Measurements from ENCODE around the gene HOXA11. TPM values are rescaled to one million over a fixed set of nuclear protein-coding genes. Genes with fewer than 3 reads are reported as not detected.

The HOXA11 gene
- total RNA-seq, 1 experiment from 2014 or later, result 3.7 TPM

DNA sequence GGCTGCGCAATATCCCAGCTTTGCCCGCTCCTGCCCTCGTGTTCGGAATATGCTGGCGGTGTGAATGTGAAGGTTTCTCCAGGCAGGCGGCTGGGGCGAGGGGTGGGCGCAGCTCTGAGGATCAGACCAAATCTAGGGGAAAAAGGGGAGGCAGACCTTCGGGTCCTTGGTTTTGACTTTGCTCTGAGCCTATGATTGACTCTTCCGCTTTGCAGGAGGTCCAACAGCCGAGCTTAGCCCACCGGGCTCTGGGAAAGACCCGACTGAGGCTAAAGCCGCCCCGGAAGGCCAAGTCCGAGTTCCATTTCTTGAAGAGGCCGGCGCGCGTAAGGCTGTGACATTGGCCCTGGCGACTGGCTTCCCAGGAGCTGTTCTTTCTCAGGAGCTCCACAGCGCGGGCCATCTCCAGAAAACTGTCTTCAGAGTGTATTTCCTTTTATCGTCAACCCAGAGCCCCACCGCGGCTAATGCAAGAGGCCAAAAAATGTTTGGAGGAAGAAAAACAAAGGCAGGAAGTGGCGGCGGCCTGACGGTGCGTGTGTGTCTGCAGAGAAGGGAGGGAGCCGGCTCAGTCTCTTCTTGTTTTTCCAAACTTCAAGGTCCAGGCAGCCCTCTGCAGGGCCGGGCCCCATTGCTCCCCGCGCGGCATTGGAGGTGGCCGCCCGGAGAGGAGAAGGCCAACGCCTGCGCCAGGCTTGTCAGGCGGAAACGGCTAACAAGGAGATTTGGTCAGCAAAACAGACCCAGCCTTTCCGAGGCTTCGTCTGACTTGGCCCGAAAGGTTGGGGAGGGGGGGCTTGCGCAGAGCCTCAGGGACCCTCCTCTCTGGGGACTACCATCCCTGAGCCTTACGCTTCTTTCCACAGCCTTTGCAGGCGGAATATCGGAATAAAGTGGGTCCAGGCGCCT is 3.6 kb upstream of the HOXA11 start:
- no peak for DNase-seq
- no peaks in the 10 kb centered on the region for H3K9me3 ChIP-seq
- H3K4me3 ChIP-seq, result no peak overlapping the region
- no peaks in the 10 kb centered on the region for H3K36me3 ChIP-seq
- H3K27me3 ChIP-seq, result no peaks in the 10 kb centered on the region

- H3K4me3 ChIP-seq, result no peak overlapping the region
- H3K9me3 ChIP-seq, result no peaks in the 10 kb centered on the region
- no peaks in the 10 kb centered on the region for H3K36me3 ChIP-seq
- no peaks in the 10 kb centered on the region for H3K27me3 ChIP-seq
- no peak for DNase-seq
Observed at GRCh38 chr7:27187475-27188385, 2.7 kb upstream of the HOXA11 start.

DNA sequence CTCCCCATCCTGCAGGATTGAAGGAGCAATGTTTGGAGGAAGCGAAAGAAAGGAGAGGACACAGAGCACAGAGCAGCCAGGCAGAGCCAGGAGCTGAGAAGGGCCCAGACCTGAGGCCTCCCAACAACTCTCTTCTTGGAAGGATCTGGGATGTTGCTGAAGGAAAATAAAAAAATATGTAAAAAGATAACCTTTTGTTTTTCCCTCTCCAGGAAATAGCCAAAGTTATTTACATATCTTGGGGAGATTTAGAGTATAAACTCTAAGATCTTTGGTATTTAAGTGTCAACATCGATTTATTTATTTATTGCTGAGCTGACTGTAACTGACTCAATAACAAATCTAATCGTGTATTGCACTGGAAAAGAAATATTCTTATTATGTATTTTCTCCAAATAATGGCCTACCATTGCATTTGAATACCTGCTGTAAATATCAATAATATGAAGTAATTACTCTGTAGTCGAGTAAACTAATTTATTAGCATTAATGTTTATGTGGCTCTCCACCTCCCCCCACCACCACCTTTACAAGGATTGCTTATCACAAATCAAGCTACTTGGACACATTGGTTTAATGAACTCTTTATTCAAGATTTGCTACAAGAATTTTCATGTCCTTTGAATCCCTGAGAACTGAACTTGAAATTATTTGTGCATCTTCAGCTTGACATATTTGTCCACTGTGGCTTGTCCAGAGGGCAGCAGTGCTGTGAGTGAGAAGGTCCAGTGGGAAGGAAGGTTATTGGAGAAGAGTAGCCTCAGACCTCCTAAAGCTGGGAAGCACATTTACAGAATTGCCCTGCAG is 1.8 kb upstream of the HOXA11 start:
- Histone ChIP-seq H3K4me3 (no peak overlapping the region), H3K27me3 (no peaks in the 10 kb centered on the region), H3K9me3 (no peaks in the 10 kb centered on the region), H3K36me3 (no peaks in the 10 kb centered on the region)
- DNase-seq, result no peak

- Histone ChIP-seq H3K9me3 (no peaks in the 10 kb centered on the region), H3K36me3 (no peaks in the 10 kb centered on the region), H3K4me3 (no peak overlapping the region), H3K27me3 (no peaks in the 10 kb centered on the region)
- DNase-seq, result no peak
Observed at GRCh38 chr7:27185854-27186667, 1.0 kb upstream of the HOXA11 start.

GRCh38 chr7:27184337-27185012 is 557 bp downstream of the HOXA11 start:
- H3K4me3 ChIP-seq, result peak overlapping the region; percentile 51
- peak; percentile 60 for DNase-seq
- H3K36me3 ChIP-seq, result no peaks in the 10 kb centered on the region
- no peaks in the 10 kb centered on the region for H3K27me3 ChIP-seq
- H3K9me3 ChIP-seq, result no peaks in the 10 kb centered on the region

DNA sequence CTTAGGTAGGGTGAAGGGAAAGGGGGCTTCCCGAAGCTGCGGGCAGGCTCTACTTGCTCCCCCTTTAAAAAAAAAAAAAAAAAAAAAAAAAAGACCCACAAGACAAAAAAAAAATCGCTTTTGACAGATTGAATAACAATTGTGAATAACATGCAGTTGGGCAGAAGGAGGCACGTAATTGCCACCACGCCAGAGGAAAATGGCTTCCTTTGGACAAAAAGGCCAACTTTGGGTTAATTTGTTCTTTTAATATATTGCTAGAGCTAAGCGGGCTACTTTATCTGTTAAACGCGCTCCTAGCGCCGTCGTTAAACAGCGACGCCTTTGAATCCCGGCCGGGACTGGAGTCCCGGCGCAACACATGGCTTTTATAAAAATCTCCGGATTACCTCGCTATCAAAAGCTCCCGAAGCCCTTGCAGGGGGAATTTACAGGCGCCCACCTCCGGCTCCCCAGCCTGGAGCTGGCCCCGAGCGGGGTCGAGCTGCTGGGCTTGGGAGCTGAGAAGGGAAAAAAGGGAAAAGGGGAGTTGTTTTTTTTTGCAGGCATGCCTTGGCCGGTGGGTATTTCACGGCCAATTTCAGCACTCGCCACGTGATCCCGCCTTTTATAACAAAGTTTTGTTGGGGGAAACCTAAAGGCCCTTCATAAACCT is 1.2 kb downstream of the HOXA11 start:
- no peak for DNase-seq
- Histone ChIP-seq H3K4me3 (peak overlapping the region; percentile 51), H3K9me3 (no peaks in the 10 kb centered on the region), H3K27me3 (no peaks in the 10 kb centered on the region), H3K36me3 (no peaks in the 10 kb centered on the region)

- peak overlapping the region; percentile 51 for H3K4me3 ChIP-seq
- no peaks in the 10 kb centered on the region for H3K9me3 ChIP-seq
Observed at GRCh38 chr7:27182861-27183681, 2.0 kb downstream of the HOXA11 start.

DNA sequence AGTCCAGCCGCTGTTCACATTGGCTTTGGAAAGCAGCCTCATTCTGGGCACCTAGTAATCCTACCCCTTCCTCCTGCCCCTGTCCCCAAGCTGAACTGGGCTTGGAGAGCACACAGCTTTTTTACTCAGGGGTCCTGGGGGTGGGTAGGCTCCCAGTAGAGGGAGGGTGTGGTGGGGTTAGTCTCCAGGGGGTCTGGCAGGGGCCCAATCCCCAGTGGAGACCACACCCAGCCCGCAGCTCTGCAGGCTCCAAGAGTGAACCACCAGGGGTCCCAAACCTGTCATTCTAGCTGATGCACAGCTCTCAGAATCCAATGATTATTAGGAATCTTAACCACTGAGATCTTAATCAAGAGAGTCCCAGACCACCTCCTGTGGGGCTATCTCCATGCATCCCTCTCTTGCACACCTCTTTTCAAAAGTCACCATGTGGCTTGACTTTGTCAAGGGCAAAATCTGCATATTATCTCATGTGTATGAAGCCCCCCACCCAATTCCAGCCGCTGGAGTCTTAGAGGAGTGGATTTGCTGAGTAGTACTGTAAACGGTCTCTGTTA is 2.7 kb downstream of the HOXA11 start:
- no peaks in the 10 kb centered on the region for H3K27me3 ChIP-seq
- DNase-seq, result no peak
- H3K4me3 ChIP-seq, result no peak overlapping the region
- no peaks in the 10 kb centered on the region; the same call in 1 of the 2 replicates for H3K36me3 ChIP-seq
- no peaks in the 10 kb centered on the region for H3K9me3 ChIP-seq

More at GRCh38 chr7:27182861-27183681, 2.0 kb downstream of the HOXA11 start:
- DNase-seq, result no peak
- no peaks in the 10 kb centered on the region for H3K36me3 ChIP-seq
- H3K27me3 ChIP-seq, result no peaks in the 10 kb centered on the region

DNA sequence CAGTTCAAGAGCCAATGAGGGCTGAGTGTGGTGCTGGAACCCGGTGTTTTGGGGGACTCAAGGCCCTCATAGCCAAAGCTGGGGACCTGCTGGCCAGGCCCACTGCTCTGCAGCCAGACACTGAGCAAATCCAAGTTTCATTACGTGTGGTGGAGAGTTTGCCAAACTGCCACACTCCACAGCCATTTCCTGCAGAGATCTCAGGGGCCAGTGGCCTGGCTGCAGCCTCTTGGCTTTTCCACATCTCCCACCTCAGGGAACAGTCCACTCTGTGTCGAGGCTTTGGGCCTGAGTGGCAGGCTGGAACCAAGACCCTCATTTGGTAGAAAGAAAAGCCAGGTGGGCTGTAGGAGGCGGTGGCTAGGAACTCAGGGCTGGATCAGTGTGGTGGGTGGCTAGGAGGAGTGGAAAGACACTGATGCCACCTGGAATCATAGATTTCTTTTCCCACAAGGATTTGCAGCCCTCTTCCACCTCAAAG is 3.2 kb downstream of the HOXA11 start:
- DNase-seq, result no peak
- H3K9me3 ChIP-seq, result no peaks in the 10 kb centered on the region
- no peak overlapping the region for H3K4me3 ChIP-seq
- H3K27me3 ChIP-seq, result no peaks in the 10 kb centered on the region
- peaks cover 4% of the 10 kb centered on the region for H3K36me3 ChIP-seq

GRCh38 chr7:27180431-27181420 is 4.3 kb downstream of the HOXA11 start:
- no peak overlapping the region for H3K4me3 ChIP-seq
- no peaks in the 10 kb centered on the region for H3K27me3 ChIP-seq
- peaks cover 10% of the 10 kb centered on the region for H3K36me3 ChIP-seq
- no peak for DNase-seq
- no peaks in the 10 kb centered on the region for H3K9me3 ChIP-seq

GRCh38 chr7:27179503-27180430 is 5.3 kb downstream of the HOXA11 start:
- peaks cover 10% of the 10 kb centered on the region for H3K36me3 ChIP-seq
- H3K27me3 ChIP-seq, result no peaks in the 10 kb centered on the region
- DNase-seq, result peak; percentile 81
- H3K9me3 ChIP-seq, result no peaks in the 10 kb centered on the region
- peak overlapping the region; percentile 51 for H3K4me3 ChIP-seq

DNA sequence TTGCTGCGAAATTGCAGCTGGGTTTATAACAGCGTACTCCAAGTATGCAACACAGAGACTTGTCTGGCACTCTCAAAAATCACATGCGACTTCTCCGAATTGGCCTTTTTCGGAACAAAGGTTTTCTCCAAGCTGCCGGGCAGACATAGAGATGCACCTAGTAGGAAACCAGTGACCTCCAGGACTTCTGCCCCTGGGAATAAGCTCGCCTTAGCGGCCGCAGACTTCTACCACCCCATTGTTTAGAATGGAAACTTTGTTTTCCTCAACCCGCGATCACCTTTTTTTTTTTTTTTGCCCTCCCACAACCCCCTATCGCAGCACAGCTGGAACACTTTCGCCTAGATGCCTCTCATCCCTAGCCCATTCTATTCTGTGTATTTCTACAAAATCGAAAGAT is 6.0 kb downstream of the HOXA11 start:
- no peaks in the 10 kb centered on the region for H3K9me3 ChIP-seq
- no peaks in the 10 kb centered on the region for H3K27me3 ChIP-seq
- DNase-seq, result no peak
- H3K36me3 ChIP-seq, result peaks cover 10% of the 10 kb centered on the region
- H3K4me3 ChIP-seq, result peak overlapping the region; percentile 51

Data from MG63 (cell line).